NCI-H187 treated with DMSO at 0.1 percent for 48 hours (cell line): ENCODE measurements around the gene FAM163A.
"Not testable (repeated sequence)": the region's sequence is repeated elsewhere in the genome, so short reads cannot be mapped to it uniquely, and the experiment has no call there.

ENCODE experiments used
- DNase-seq: peaks from one replicate; lab custom pipeline; 2025; lab: John Stamatoyannopoulos, UW

Gene FAM163A

DNA sequence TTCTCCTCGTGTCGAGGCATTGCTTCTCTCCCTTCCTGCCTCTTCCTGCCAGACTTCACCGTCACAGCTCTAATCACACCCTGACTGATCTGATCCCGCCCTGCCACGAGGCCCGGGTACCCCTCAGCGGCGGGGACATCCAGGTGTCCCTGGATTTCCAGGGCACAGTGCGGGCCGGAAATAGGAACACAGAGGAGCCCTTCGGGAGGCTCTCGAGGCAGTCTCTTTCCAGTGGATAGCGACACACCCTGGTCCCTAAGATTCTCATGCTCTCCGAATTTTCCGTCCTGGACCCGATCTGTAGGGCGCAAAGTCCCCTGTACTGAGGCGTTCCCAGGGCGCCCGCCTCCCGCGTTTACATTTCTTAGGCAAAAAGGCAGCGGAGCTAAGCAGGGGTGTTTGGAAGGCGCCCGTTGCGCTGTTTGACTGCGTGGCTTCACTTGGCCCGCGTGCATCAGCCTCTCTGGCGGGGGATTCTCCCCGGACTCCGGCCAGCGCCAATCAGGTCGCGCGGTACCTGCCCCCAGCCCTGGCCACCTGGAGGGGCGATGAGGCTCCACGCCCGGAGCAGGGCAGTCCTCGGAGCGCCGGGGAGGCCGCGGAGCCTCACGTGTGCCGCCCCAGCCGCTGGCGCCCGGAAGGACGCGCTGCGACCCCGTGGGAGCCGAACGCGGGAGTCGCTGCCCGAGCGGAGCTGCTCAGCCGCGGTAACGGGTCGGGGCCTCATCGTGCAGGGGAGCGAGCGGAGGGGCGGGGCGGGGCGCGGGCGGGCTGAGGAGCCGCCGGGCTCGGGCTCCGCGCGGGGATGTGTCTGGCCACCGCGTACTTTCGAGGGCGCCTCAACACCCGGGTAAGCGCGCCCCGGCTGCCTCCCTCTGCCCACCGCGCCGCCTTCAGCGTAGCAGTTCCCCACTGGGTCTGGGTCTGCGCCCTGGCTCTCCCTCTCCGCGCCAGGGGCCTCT lies at the start of gene FAM163A:
TSS of gene FAM163A (plus strand) at position 575 of the 962 bp plus-strand sequence. CDS start 69,807 bp downstream, outside the sequence.
- no peak for DNase-seq

GRCh38 chr1:179694530-179694929 lies 48.6 kb upstream of the FAM163A start:
- DNase-seq, result not testable (repeated sequence)

DNA sequence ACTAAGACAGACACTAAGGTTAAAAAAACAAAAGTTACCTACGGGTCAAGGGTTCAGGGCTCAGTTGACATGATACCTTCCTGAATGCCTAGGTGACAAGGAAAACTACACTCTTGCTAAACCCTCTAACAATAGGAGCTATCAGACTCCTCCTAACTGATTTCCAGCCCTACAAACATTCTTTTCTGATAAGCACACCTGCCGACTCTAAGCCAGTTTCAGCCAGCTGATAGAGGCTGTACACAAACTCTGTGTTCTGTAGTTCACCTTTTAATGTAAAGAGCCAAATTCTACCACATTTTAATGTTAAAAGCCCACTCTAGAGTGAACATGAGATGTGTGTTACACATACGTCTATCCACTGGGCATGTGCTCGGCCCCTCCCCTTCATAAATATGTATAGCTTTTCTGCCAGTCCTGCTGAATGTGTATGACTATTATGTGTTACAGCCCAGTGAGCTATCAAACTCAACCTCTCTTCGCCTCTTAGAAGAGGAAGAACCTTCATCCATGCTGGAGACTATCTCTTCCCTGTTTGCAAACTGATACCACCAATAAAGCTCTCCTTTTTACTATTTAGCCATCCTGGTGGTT lies 40.0 kb upstream of the FAM163A start:
- DNase-seq, result no peak

GRCh38 chr1:179706339-179706941 lies 36.7 kb upstream of the FAM163A start:
- DNase-seq, result peak; percentile 57

GRCh38 chr1:179707406-179707805 lies 35.7 kb upstream of the FAM163A start:
- no peak for DNase-seq

DNA sequence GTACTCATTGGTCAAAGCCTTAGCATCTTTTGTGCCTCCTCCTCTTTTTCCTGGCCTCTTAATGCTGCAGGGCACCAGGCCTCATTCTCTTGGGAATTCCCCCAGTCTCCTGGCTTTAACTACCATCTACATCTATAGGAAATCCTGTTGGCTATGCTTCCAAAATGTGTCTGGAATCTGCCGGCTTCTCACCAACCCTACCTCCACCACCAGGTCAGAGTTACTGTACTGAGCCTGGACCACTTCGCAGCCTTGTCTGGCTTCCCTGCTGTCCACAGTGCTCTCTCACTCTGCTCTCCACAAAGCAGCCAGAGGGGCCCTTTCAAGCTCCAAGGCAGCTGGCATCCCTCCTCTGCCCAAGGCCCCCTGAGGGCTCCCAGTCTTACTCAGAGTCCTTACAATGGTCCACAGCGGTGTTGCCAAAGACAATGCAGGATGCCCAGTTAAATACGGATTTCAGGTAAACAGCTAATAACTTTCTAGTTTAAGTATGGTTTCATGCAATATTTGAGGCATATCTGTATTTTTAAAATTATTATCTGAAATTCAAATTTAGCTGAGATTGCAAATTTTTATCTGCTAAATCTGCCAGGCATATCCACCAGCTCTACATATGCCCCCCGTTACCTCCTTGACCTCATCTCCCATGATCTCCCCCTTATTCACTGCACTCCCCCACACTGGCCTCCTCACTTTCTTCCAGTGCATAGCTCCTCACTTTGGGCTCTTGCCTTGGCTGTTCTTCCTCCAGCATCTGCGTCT lies 34.5 kb upstream of the FAM163A start:
- DNase-seq, result no peak

DNA sequence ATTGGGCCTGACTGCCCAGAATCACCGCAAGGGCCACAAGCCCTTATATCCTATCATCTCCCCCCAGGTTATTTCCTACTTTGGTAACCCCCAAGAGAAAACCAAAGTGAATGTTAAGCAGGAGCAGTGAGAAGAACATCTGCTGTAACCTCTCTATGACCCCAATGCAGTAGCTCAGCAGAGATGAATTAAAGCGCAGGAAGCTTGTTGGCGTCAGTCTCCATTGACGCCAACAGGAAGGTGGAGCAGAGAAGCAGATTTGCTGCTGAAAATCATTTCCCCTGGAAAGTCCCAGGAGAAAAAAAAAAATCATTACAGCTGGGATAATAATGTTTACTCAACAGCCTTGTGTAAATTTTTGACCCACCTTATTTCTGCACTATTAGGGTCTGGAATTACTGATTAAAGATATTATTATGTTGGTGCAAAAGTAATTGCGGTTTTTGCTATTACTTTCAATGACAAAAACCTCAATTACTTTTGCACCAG lies 33.2 kb upstream of the FAM163A start:
- no peak for DNase-seq

DNA sequence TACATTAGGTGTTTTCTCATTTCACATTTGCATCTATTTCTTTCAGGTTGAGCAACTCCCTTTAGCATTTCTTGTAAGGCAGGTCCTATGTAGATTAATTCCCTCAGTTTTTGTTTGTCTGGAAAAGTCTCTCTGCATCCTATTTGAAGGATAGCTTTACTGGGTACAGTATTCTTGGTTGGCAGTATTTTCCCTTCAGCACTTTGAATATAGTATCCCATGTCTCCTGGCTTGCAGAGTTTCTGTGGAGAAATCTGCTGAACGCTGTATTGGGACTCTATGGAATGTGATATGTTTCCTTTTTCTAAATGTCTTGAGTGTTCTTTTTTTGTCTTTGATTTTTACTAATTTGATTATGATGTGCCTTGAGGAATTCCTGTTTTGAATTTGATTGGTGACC lies 28.9 kb upstream of the FAM163A start:
- no peak for DNase-seq

GRCh38 chr1:179714623-179715022 lies 28.5 kb upstream of the FAM163A start:
- no peak for DNase-seq

GRCh38 chr1:179719272-179719671 lies 23.8 kb upstream of the FAM163A start:
- no peak for DNase-seq

- DNase-seq, result no peak
These were observed 14.8 kb upstream of the FAM163A start for GRCh38 chr1:179728271-179728670.

DNA sequence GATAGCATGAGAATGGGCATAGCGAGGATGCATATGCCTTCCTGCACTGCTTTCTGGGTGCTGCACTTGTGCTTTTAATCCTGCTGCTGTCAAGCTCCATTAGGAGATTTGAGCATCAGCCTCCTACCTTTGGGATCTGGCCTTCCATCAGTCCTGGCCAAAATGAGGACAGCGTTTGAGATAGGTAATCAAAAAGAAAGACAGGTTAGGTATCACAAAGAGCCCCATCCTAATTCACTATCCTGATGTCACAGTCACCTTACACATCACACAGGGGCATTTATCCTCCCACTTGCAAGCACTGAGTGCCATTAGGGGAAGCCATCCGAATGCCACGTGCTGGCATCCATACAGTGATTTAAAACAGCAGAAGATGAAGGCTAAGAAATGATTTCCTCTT lies 13.2 kb upstream of the FAM163A start:
- DNase-seq, result no peak

DNA sequence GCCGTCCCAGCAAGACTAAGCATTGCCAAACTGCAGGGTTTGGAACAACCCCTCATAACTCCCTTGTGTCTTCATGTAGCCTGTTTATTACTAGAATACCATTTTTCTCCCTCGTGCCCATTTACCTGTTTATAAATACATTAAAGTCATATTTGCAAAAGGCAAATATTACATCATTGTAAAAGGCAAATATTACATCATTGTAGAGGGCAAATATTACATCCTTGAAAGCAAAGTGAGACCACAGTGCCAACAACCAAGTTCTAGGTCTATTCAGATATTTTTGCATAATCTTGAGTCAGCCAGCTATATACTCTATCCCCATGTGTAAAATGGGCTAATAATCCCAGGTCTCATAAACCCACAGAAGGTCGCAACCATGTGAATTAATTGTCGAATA lies 11.4 kb upstream of the FAM163A start:
- no peak for DNase-seq

DNA sequence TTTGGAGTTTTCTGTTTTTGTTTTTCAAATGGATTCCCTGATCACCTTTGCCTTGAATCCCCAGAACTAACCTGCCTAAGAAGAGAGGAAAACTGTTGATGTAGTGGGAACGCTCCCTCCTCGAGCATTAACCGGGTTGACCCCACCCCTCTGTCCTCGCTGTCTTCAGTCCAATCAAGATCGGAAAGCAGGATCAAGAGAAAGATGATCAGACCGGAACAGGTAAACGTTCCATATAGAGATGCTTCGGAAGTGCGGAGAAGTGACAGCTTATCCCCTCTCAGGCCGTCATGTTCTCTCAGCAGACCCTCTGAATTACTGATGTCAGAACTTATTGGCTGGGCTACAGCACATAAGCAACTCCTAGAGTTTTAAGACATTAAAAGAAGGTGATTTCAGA lies 800 bp upstream of the FAM163A start:
- no peak for DNase-seq

GRCh38 chr1:179743679-179744400 lies 749 bp downstream of the FAM163A start:
- no peak for DNase-seq

DNA sequence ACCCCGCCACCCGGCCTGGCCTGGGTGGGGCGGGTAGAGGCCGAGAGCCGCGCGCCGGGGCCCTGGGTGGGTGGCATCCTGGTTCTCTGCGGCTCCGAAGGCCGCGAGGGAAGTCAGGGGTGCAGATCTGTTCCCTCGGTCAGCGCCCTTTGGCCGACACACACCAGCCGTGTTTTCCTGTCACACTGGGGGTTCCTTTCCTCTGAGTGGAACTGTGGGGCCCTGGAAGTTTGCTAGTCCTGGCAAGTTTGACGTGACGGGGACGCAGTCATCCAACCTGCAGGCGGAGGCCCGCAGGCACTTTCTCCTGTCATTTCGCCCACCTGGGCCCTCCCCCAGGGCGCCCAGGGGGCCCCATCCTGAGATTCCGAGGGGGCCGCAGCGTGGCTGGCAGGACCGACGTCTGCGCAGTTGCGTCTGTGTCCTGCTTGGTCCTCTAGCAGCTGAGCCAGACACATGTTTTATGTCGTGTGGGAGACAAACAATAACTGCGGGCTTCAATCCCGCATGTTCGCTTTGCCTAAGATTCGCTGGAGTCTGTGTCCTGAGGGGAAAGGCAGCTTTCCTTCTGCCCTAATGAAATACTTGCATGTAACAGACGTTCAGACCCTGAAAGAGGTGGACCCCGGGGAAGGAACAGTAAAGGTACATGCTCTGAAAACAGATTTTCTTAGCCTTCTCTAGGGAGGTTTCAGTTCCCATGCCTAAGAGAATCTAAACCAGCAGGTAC lies 1.5 kb downstream of the FAM163A start:
- DNase-seq, result no peak

GRCh38 chr1:179745131-179745611 lies 2.1 kb downstream of the FAM163A start:
- no peak for DNase-seq

GRCh38 chr1:179745743-179746142 lies 2.7 kb downstream of the FAM163A start:
- DNase-seq, result no peak

- DNase-seq, result no peak
These were observed 4.5 kb downstream of the FAM163A start for GRCh38 chr1:179747611-179748010.

- DNase-seq, result no peak
These were observed 5.7 kb downstream of the FAM163A start for GRCh38 chr1:179748772-179749171.
